ENCODE results near the gene MISP3. TPM values are rescaled to one million over a fixed set of nuclear protein-coding genes. Genes with fewer than 3 reads are reported as not detected.

Gene MISP3
- polyA plus RNA-seq, 2 of the 4 experiments (the other 2 are of a cell fraction), result 1.9 to 2.3 TPM

- WGBS (ENCODE audit: missing lambda C conversion rate), result 45% methylated on average over 6 of the region's 6 CpGs
- ATAC-seq, result no peak
- H3K4me1 ChIP-seq, result peaks cover 31% of the 10 kb centered on the region
- H3K4me3 ChIP-seq, result peak overlapping the region; percentile 75
- H3K27ac ChIP-seq, result peak overlapping the region in 1 of 2 experiments; percentile 91; a peak in 3 of 6 replicates
- TF ChIP-seq MAZ (IDR thresholded peaks at IDR 0.05; ENCODE audit: borderline replicate concordance, low read depth, low read length) (no peak), NFE2L2 (conservative IDR thresholded peaks at IDR 0.05; ENCODE audit: low read length) (no peak), EHMT2 (IDR thresholded peaks at IDR 0.05; ENCODE audit: low read depth) (no peak), NPAS2 (CRISPR knock-in tag; IDR thresholded peaks at IDR 0.05; ENCODE audit: borderline replicate concordance) (no peak), MAX (IDR thresholded peaks at IDR 0.05) (no peak), HES2 (IDR thresholded peaks at IDR 0.05) (no peak), CBX2 (IDR thresholded peaks at IDR 0.05; ENCODE audit: borderline replicate concordance, low read depth) (no peak), PHF8 (IDR thresholded peaks at IDR 0.05; ENCODE audit: borderline replicate concordance, low read depth) (no peak), ELK1 (IDR thresholded peaks at IDR 0.05; ENCODE audit: low read depth, low read length) (no peak), FOSL2 (IDR thresholded peaks at IDR 0.05) (no peak), FOSL2 (CRISPR knock-in tag; IDR thresholded peaks at IDR 0.05) (no peak), ZC3H11A (IDR thresholded peaks at IDR 0.05) (no peak), E2F6 (IDR thresholded peaks at IDR 0.05; ENCODE audit: borderline replicate concordance, low read depth) (no peak), MYC (IDR thresholded peaks at IDR 0.05; ENCODE audit: borderline replicate concordance, low read length) (no peak), USF2 (IDR thresholded peaks at IDR 0.05) (no peak), SMC3 (IDR thresholded peaks at IDR 0.05) (no peak), HMGXB4 (CRISPR knock-in tag; IDR thresholded peaks at IDR 0.05; ENCODE audit: borderline replicate concordance) (no peak), POLR2A (IDR thresholded peaks at IDR 0.05; ENCODE audit: low read length) (no peak), CBX8 (IDR thresholded peaks at IDR 0.05) (no peak)
- no peaks in the 10 kb centered on the region for H3K9me3 ChIP-seq
- ChIA-PET POLR2A (no interaction called here), CTCF (interaction anchor here (0.7 to 4.2 kb wide), 3 partner anchors 20 to 243 kb away, joined by 3 to 25 read pairs (median 18); partner anchors contain the start of gene ASF1B)
- H3K4me2 ChIP-seq, result peak overlapping the region; percentile 96
- FAIRE-seq, result no peak
- DNase-seq (ENCODE audit: low read depth in 1 of 2, low spot score in 1 of 2), result no peak
Observed at GRCh38 chr19:14116525-14116917, 43.9 kb downstream of the MISP3 start.

- Histone ChIP-seq H3K4me1 (peaks cover 31% of the 10 kb centered on the region), H3K4me3 (peak overlapping the region; percentile 75), H3K27ac (peak overlapping the region; percentile 74 to 91), H3K4me2 (peak overlapping the region; percentile 96), H3K9me3 (no peaks in the 10 kb centered on the region)
- 2% methylated on average over 6 of the region's 33 CpGs for WGBS (ENCODE audit: missing lambda C conversion rate)
- ATAC-seq (peak in 1 of 2 experiments; percentile 26; a peak in 3 of 6 replicates), FAIRE-seq (no peak), DNase-seq (ENCODE audit: low read depth in 1 of 2, low spot score in 1 of 2) (no peak)
- ChIA-PET CTCF (interaction anchor here (1.0 to 4.2 kb wide), 3 partner anchors 19 to 22 kb away, joined by 4 to 25 read pairs (median 18); partner anchors contain the start of gene ASF1B), POLR2A (interaction anchor here (1.3 kb wide), 1 partner anchor 20 kb away, joined by 8 read pairs; the partner anchor contains the start of gene ASF1B)
- TF ChIP-seq ZFP36 (IDR thresholded peaks at IDR 0.05; ENCODE audit: borderline replicate concordance, partially characterized antibody) (no peak), RARB (CRISPR knock-in tag; IDR thresholded peaks at IDR 0.05) (no peak), ESRRA (IDR thresholded peaks at IDR 0.05; ENCODE audit: borderline replicate concordance, low read length) (no peak), EHMT2 (IDR thresholded peaks at IDR 0.05; ENCODE audit: low read depth) (no peak), HMGXB4 (CRISPR knock-in tag; IDR thresholded peaks at IDR 0.05; ENCODE audit: borderline replicate concordance) (no peak), RFX5 (IDR thresholded peaks at IDR 0.05) (no peak), CTCF (IDR thresholded peaks at IDR 0.05) (no peak), SREBF2 (IDR thresholded peaks at IDR 0.05) (no peak), HDAC2 (IDR thresholded peaks at IDR 0.05) (no peak)
Observed at GRCh38 chr19:14116918-14117578, 44.5 kb downstream of the MISP3 start.
